Osteoblast (primary cell): ENCODE data around the gene VIPR2. TPM values are rescaled to one million over a fixed set of nuclear protein-coding genes. Genes with fewer than 3 reads are reported as not detected.

ENCODE experiments used
- DNase-seq: peaks from one replicate; pipeline ENCODE4 v3.0.0; 2011; ENCODE audit warnings: low spot score, mixed read lengths; ENCODE audit not compliant: insufficient read length; ENCODE audit errors: missing footprints
- H2AFZ ChIP-seq: 2 replicates; pipeline ENCODE4 v1.6.0; 2011; ENCODE audit warnings: mild to moderate bottlenecking, low read length
- H3K27ac ChIP-seq: 2 replicates; pipeline ENCODE4 v1.5.1; 2011; ENCODE audit warnings: mild to moderate bottlenecking, low read depth, low read length, moderate library complexity
- H3K27me3 ChIP-seq: 2 replicates; pipeline ENCODE4 v1.6.0; 2012; ENCODE audit warnings: mild to moderate bottlenecking, control low read depth, inconsistent platforms, low read length, moderate library complexity; ENCODE audit not compliant: insufficient read depth
- H3K36me3 ChIP-seq: 2 replicates; pipeline ENCODE4 v1.5.1; 2011; ENCODE audit warnings: mild to moderate bottlenecking, low read length, control low read depth, moderate library complexity; ENCODE audit not compliant: insufficient read depth
- H3K4me1 ChIP-seq: 2 replicates; pipeline ENCODE4 v1.5.1; 2011; ENCODE audit warnings: mild to moderate bottlenecking, low read length, control low read depth, moderate library complexity; ENCODE audit not compliant: insufficient read depth
- H3K4me2 ChIP-seq: 2 replicates; pipeline ENCODE4 v1.6.0; 2011; ENCODE audit warnings: mild to moderate bottlenecking, low read length; ENCODE audit not compliant: insufficient read depth
- H3K4me3 ChIP-seq: fragments of 200-600 bp; sonication (generic); 3 replicates; pipeline ENCODE4 v1.5.1; 2012; ENCODE audit warnings: mild to moderate bottlenecking, low read length, inconsistent platforms; ENCODE audit not compliant: insufficient read depth
- H3K79me2 ChIP-seq: 2 replicates; pipeline ENCODE4 v1.6.0; 2012; ENCODE audit warnings: mild to moderate bottlenecking, low read length, control low read depth, inconsistent platforms; ENCODE audit not compliant: insufficient read depth
- H3K9me3 ChIP-seq: 2 replicates; pipeline ENCODE4 v1.5.1; 2011; ENCODE audit warnings: low read depth, low read length, control low read depth
- H4K20me1 ChIP-seq: 2 replicates; pipeline ENCODE4 v1.6.0; 2012; ENCODE audit warnings: mild to moderate bottlenecking, low read length, control low read depth; ENCODE audit not compliant: insufficient read depth
- total RNA-seq: library from RNA; depleted of rRNA; stranded (reverse); fragments of >200 nt; gene quantifications from 2 replicates; pipeline ENCODE4 v1.2.3, GENCODE V29; 2012
- TF ChIP-seq, protein P1 (sequence below): IDR thresholded peaks from 2 replicates; pipeline ENCODE4 v1.5.1; 2011; ENCODE audit warnings: mild to moderate bottlenecking, low read depth, low read length, moderate library complexity; ENCODE audit errors: extremely low read depth

Gene VIPR2
- total RNA-seq, 1 donor = not detected

DNA sequence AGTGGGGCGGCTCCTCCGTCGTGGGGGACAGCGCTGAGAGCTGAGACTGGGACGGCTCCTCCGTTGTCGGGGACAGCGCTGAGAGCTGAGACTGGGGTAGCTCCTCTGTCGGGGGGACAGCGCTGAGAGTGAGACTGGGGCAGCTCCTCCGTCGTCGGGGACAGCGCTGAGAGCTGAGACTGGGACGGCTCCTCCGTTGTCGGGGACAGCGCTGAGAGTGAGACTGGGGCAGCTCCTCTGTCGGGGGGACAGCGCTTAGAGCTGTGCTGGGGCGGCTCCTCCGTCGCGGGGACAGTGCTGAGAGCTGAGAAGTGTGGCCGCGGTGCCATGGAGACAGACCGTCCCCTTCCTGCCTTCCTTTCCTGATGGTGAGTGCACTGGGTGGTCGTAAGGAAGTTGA is 151.9 kb downstream of the VIPR2 start:
- Histone ChIP-seq H3K27ac (no peak overlapping the region), H3K4me1 (no peaks in the 10 kb centered on the region), H4K20me1 (no peaks in the 10 kb centered on the region), H2AFZ (no peak overlapping the region), H3K36me3 (no peaks in the 10 kb centered on the region), H3K4me2 (no peak overlapping the region), H3K4me3 (no peak overlapping the region), H3K27me3 (peaks cover 8% of the 10 kb centered on the region), H3K9me3 (no peaks in the 10 kb centered on the region), H3K79me2 (no peaks in the 10 kb centered on the region)
- TF ChIP-seq, protein P1, sequence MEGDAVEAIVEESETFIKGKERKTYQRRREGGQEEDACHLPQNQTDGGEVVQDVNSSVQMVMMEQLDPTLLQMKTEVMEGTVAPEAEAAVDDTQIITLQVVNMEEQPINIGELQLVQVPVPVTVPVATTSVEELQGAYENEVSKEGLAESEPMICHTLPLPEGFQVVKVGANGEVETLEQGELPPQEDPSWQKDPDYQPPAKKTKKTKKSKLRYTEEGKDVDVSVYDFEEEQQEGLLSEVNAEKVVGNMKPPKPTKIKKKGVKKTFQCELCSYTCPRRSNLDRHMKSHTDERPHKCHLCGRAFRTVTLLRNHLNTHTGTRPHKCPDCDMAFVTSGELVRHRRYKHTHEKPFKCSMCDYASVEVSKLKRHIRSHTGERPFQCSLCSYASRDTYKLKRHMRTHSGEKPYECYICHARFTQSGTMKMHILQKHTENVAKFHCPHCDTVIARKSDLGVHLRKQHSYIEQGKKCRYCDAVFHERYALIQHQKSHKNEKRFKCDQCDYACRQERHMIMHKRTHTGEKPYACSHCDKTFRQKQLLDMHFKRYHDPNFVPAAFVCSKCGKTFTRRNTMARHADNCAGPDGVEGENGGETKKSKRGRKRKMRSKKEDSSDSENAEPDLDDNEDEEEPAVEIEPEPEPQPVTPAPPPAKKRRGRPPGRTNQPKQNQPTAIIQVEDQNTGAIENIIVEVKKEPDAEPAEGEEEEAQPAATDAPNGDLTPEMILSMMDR = no peak
- no peak for DNase-seq

DNA sequence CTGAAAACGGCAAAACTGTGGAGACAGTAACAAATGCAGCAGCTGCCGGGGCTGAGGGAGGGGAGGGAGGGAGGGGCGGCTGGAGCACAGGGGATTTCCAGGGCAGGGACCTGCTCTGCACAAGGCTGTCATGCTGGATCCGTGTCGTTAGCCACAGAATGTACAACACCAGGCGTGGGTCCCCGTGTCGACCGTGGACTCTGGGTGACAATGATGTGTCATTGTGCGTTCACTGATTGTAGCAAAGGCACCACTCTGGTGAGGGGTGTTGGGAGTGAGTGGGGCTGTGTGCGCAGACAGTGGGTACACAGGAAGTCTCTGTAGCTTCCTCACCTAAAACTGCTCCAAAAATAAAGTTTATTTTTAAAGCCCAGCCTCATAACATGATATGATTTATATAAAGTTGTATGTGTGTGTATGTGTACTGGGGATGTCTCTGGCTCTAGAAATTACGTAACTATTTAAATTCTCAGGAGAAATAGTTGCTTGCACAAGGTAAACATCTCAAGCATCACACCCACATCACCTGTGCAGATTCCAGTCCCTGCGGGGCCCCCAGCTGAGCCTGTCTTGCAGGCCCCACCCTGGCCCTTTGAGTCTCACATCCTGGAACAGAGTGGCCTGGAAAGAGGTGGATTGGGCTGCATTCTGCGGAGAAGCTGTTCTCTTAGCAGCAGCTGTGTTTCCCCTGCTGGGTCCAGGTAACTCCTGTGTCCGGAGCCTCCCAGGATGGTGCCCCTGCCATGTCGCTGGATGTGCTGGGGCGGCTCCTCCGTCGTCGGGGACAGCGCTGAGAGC is 152.6 kb downstream of the VIPR2 start:
- no peak for DNase-seq
- Histone ChIP-seq H2AFZ (no peak overlapping the region), H3K27ac (no peak overlapping the region), H3K9me3 (no peaks in the 10 kb centered on the region), H3K4me1 (no peaks in the 10 kb centered on the region), H3K4me3 (no peak overlapping the region), H3K27me3 (peaks cover 8% of the 10 kb centered on the region), H3K79me2 (no peaks in the 10 kb centered on the region), H3K36me3 (no peaks in the 10 kb centered on the region), H3K4me2 (no peak overlapping the region), H4K20me1 (no peaks in the 10 kb centered on the region)
- TF ChIP-seq, protein P1 = no peak

DNA sequence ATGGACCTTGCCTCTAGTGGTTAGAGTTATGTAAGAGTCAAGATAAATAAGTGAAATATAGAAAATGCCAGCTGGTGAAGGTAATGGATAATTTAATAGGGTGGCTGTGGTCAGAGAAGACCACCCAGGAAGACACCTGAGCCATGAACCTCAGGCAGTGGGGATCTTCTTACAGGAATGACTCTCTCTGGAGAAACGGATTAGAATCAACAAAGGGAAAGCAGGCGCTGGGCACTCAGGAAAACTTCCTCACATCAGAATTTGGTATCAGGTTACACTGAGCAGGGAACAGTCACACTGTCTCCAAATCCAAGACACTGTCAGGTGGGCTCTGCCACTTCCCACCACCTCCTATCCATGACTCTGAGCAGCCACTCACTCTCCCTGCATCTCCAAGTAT is 155.7 kb downstream of the VIPR2 start:
- H3K4me2 ChIP-seq = no peak overlapping the region
- H3K4me1 ChIP-seq = no peaks in the 10 kb centered on the region
- H3K27ac ChIP-seq = no peak overlapping the region
- H3K79me2 ChIP-seq = no peaks in the 10 kb centered on the region
- no peak for DNase-seq
- H2AFZ ChIP-seq = no peak overlapping the region
- H4K20me1 ChIP-seq = no peaks in the 10 kb centered on the region
- H3K9me3 ChIP-seq = no peaks in the 10 kb centered on the region
- no peak overlapping the region for H3K4me3 ChIP-seq
- H3K36me3 ChIP-seq = no peaks in the 10 kb centered on the region
- TF ChIP-seq, protein P1 = no peak
- H3K27me3 ChIP-seq = peaks cover 8% of the 10 kb centered on the region

DNA sequence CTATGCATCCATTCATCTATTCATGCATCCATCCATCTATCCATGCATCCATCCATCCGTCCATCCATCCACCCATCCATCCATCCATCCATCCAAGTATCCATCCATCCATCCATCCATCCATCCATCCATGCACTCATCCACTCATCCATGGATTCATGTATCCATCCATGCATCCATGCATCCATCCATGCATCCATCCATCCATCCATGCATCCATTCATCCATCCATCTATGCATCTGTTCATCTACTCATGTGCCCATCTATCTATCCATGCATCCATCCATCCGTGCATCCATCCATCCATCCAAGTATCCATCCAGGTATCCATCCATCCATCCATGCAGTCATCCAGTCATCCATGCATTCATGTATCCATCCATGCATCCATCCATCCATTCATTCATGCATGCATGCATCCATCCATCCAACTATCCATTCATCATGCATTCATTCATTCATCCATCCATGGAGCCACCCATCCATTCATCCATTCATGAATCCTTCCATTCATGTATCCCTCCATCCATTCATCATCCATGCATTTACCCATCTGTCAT is 156.3 kb downstream of the VIPR2 start:
- no peak overlapping the region for H3K4me3 ChIP-seq
- H3K27ac ChIP-seq = no peak overlapping the region
- H3K4me2 ChIP-seq = no peak overlapping the region
- H3K9me3 ChIP-seq = no peaks in the 10 kb centered on the region
- DNase-seq = no peak
- no peak overlapping the region for H2AFZ ChIP-seq
- H3K27me3 ChIP-seq = peaks cover 7% of the 10 kb centered on the region
- no peaks in the 10 kb centered on the region for H3K79me2 ChIP-seq
- no peaks in the 10 kb centered on the region for H4K20me1 ChIP-seq
- H3K36me3 ChIP-seq = no peaks in the 10 kb centered on the region
- H3K4me1 ChIP-seq = no peaks in the 10 kb centered on the region
- TF ChIP-seq, protein P1 = no peak
